Loucy (cell line): ENCODE measurements around the gene PPFIBP2.

Source experiments
- H2AFZ ChIP-seq: fragments of 200-600 bp; sonication (generic); 2 replicates; pipeline ENCODE4 v1.6.0; 2016; ENCODE audit warnings: antibody characterized with exemption, mild to moderate bottlenecking, low read length, moderate library complexity
- H3F3A ChIP-seq: fragments of 200-600 bp; 2 replicates; pipeline ENCODE4 v1.6.0; 2016; ENCODE audit warnings: antibody characterized with exemption, low read depth, mild to moderate bottlenecking
- H3K27me3 ChIP-seq: fragments of 200-600 bp; sonication (generic); 2 replicates; pipeline ENCODE4 v1.6.1; 2014; ENCODE audit warnings: low read length, mild to moderate bottlenecking; ENCODE audit not compliant: insufficient read depth, poor library complexity, severe bottlenecking
- H3K36me3 ChIP-seq: fragments of 200-600 bp; sonication (generic); 2 replicates; pipeline ENCODE4 v1.6.1; 2016; ENCODE audit warnings: low read length; ENCODE audit not compliant: insufficient read depth
- H3K4me1 ChIP-seq: fragments of 200-600 bp; sonication (generic); 2 replicates; pipeline ENCODE4 v1.5.1; 2014; ENCODE audit warnings: low read length, mild to moderate bottlenecking; ENCODE audit not compliant: insufficient read depth, poor library complexity, severe bottlenecking
- H3K4me2 ChIP-seq: fragments of 200-600 bp; sonication (generic); 2 replicates; pipeline ENCODE4 v1.6.0; 2014; ENCODE audit warnings: antibody characterized with exemption, low read length, low read depth, mild to moderate bottlenecking; ENCODE audit not compliant: poor library complexity, severe bottlenecking
- H3K4me3 ChIP-seq: fragments of 200-600 bp; sonication (generic); 2 replicates; pipeline ENCODE4 v1.5.1; 2014; ENCODE audit warnings: low read length, mild to moderate bottlenecking, mixed read lengths; ENCODE audit not compliant: poor library complexity, severe bottlenecking
- H3K79me2 ChIP-seq: fragments of 200-600 bp; sonication (generic); 2 replicates; pipeline ENCODE4 v1.6.1; 2014; ENCODE audit warnings: low read length; ENCODE audit not compliant: insufficient read depth
- H3K9ac ChIP-seq: fragments of 200-600 bp; sonication (generic); 2 replicates; pipeline ENCODE4 v1.6.0; 2014; ENCODE audit warnings: mild to moderate bottlenecking, low read depth, low read length, moderate library complexity; ENCODE audit not compliant: poor library complexity, severe bottlenecking
- H3K9me2 ChIP-seq: fragments of 200-600 bp; sonication (generic); replicated peaks from 2 replicates; pipeline ENCODE4 v1.6.1; 2016; ENCODE audit warnings: low read depth, low read length, mixed read lengths
- H3K9me3 ChIP-seq: fragments of 200-600 bp; sonication (generic); 2 replicates; pipeline ENCODE4 v1.6.1; 2014; ENCODE audit warnings: mild to moderate bottlenecking, antibody characterized with exemption, low read length, low read depth; ENCODE audit not compliant: insufficient read depth
- H4K20me1 ChIP-seq: fragments of 200-600 bp; sonication (generic); 2 replicates; pipeline ENCODE4 v1.6.0; 2014; ENCODE audit warnings: antibody characterized with exemption, low read length, mild to moderate bottlenecking; ENCODE audit not compliant: insufficient read depth, poor library complexity, severe bottlenecking
- EZH2phosphoT487 ChIP-seq: fragments of 200-600 bp; IDR thresholded peaks from 2 replicates; pipeline ENCODE4 v1.6.1; 2018; ENCODE audit warnings: antibody characterized with exemption, mild to moderate bottlenecking, moderate library complexity, borderline replicate concordance
- TF ChIP-seq, protein P1 (sequence below): fragments of 200-600 bp; sonication (generic); conservative IDR thresholded peaks from 2 replicates; pipeline ENCODE4 v1.5.1; 2014; ENCODE audit warnings: mild to moderate bottlenecking, antibody characterized with exemption, low read length

Gene PPFIBP2

GRCh38 chr11:7471071-7471470 lies 42.7 kb upstream of the PPFIBP2 start:
- Histone ChIP-seq H3K4me3 (no peak overlapping the region), H3K27me3 (no peaks in the 10 kb centered on the region), H3K4me1 (no peaks in the 10 kb centered on the region), H4K20me1 (no peaks in the 10 kb centered on the region), H3K79me2 (no peaks in the 10 kb centered on the region), H3K36me3 (no peaks in the 10 kb centered on the region), H3K9me3 (no peaks in the 10 kb centered on the region), H3K9me2 (no peaks in the 10 kb centered on the region), H3K9ac (no peak overlapping the region), H3F3A (no peaks in the 10 kb centered on the region), H3K4me2 (no peak overlapping the region), H2AFZ (no peak overlapping the region)
- TF ChIP-seq, protein P1, sequence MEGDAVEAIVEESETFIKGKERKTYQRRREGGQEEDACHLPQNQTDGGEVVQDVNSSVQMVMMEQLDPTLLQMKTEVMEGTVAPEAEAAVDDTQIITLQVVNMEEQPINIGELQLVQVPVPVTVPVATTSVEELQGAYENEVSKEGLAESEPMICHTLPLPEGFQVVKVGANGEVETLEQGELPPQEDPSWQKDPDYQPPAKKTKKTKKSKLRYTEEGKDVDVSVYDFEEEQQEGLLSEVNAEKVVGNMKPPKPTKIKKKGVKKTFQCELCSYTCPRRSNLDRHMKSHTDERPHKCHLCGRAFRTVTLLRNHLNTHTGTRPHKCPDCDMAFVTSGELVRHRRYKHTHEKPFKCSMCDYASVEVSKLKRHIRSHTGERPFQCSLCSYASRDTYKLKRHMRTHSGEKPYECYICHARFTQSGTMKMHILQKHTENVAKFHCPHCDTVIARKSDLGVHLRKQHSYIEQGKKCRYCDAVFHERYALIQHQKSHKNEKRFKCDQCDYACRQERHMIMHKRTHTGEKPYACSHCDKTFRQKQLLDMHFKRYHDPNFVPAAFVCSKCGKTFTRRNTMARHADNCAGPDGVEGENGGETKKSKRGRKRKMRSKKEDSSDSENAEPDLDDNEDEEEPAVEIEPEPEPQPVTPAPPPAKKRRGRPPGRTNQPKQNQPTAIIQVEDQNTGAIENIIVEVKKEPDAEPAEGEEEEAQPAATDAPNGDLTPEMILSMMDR = no peak
- TF ChIP-seq EZH2phosphoT487 = no peak

DNA sequence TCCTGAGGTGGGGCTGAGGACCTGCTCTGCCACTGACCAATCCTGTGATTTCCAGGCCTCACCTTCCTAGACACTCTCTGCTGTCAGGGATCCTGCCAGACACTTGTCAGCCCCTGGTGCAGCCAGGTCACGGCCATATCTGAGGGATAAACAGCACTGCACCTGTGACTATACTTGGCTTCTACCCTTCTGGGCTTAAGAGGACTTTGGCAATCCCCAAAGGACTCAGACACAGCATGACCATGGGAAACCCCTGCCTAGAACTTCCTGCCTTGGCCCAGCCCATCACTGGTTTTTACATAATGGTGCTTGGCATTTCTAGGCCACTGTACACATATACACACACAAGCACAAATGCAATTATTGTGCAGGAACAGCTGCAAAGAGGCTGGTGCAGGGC lies 40.1 kb upstream of the PPFIBP2 start:
- H3K4me3 ChIP-seq = no peak overlapping the region
- no peak overlapping the region for H3K4me2 ChIP-seq
- no peaks in the 10 kb centered on the region for H3K4me1 ChIP-seq
- H3K79me2 ChIP-seq = no peaks in the 10 kb centered on the region
- TF ChIP-seq EZH2phosphoT487 = no peak
- TF ChIP-seq, protein P1 = no peak
- no peaks in the 10 kb centered on the region for H3K36me3 ChIP-seq
- H3F3A ChIP-seq = no peaks in the 10 kb centered on the region
- H3K27me3 ChIP-seq = no peaks in the 10 kb centered on the region
- H2AFZ ChIP-seq = no peak overlapping the region
- H3K9me3 ChIP-seq = no peaks in the 10 kb centered on the region
- no peaks in the 10 kb centered on the region for H3K9me2 ChIP-seq
- H4K20me1 ChIP-seq = no peaks in the 10 kb centered on the region
- no peak overlapping the region for H3K9ac ChIP-seq

- H3K9me2 ChIP-seq = no peaks in the 10 kb centered on the region
- H3K4me1 ChIP-seq = no peaks in the 10 kb centered on the region
- H2AFZ ChIP-seq = no peak overlapping the region
- no peaks in the 10 kb centered on the region for H3K79me2 ChIP-seq
- no peaks in the 10 kb centered on the region for H3K27me3 ChIP-seq
- H3K4me3 ChIP-seq = no peak overlapping the region
- no peaks in the 10 kb centered on the region for H4K20me1 ChIP-seq
- H3K9ac ChIP-seq = no peak overlapping the region
- no peaks in the 10 kb centered on the region for H3K9me3 ChIP-seq
- H3F3A ChIP-seq = no peaks in the 10 kb centered on the region
- H3K4me2 ChIP-seq = no peak overlapping the region
- no peaks in the 10 kb centered on the region for H3K36me3 ChIP-seq
- TF ChIP-seq, protein P1 = no peak
- TF ChIP-seq EZH2phosphoT487 = no peak
Measured at GRCh38 chr11:7480113-7480512, 33.7 kb upstream of the PPFIBP2 start.
